IPS-15b (cell line): Measurements from ENCODE around the gene BCL2L11.

Experiments used
- H3K27me3 ChIP-seq: one replicate; pipeline ENCODE4 v1.6.1; 2013; ENCODE audit warnings: low read length; ENCODE audit not compliant: control insufficient read depth, insufficient read depth
- H3K36me3 ChIP-seq: one replicate; pipeline ENCODE4 v1.6.1; 2013; ENCODE audit warnings: low read length; ENCODE audit not compliant: control insufficient read depth, insufficient read depth
- H3K4me1 ChIP-seq: one replicate; pipeline ENCODE4 v1.6.1; 2013; ENCODE audit warnings: mild to moderate bottlenecking, low read length; ENCODE audit not compliant: control insufficient read depth, insufficient read depth
- H3K4me3 ChIP-seq: one replicate; pipeline ENCODE4 v1.5.1; 2013; ENCODE audit warnings: low read depth, low read length
- H3K9ac ChIP-seq: one replicate; pipeline ENCODE4 v1.6.1; 2013; ENCODE audit warnings: low read depth, mild to moderate bottlenecking, low read length
- H3K9me3 ChIP-seq: one replicate; pipeline ENCODE4 v1.6.1; 2013; ENCODE audit warnings: mild to moderate bottlenecking, low read length; ENCODE audit not compliant: control insufficient read depth, insufficient read depth

BCL2L11 gene

GRCh38 chr2:111148925-111149324 lies 28.2 kb downstream of the BCL2L11 start:
- H3K36me3 ChIP-seq = peaks cover 9% of the 10 kb centered on the region

GRCh38 chr2:111149882-111150455 lies 29.3 kb downstream of the BCL2L11 start:
- Histone ChIP-seq H3K9me3 (no peaks in the 10 kb centered on the region), H3K9ac (no peak overlapping the region), H3K4me1 (no peaks in the 10 kb centered on the region), H3K27me3 (no peaks in the 10 kb centered on the region), H3K4me3 (no peak overlapping the region), H3K36me3 (peaks cover 9% of the 10 kb centered on the region)

More at GRCh38 chr2:111148925-111149324, 28.2 kb downstream of the BCL2L11 start:
- no peaks in the 10 kb centered on the region for H3K4me1 ChIP-seq
- H3K9me3 ChIP-seq = no peaks in the 10 kb centered on the region
- H3K4me3 ChIP-seq = no peak overlapping the region
- no peak overlapping the region for H3K9ac ChIP-seq
- no peaks in the 10 kb centered on the region for H3K27me3 ChIP-seq

- no peaks in the 10 kb centered on the region for H3K9me3 ChIP-seq
- no peak overlapping the region for H3K4me3 ChIP-seq
- peaks cover 19% of the 10 kb centered on the region for H3K36me3 ChIP-seq
- peaks cover 3% of the 10 kb centered on the region for H3K4me1 ChIP-seq
- no peak overlapping the region for H3K9ac ChIP-seq
- no peaks in the 10 kb centered on the region for H3K27me3 ChIP-seq
These were observed 34.0 kb downstream of the BCL2L11 start for GRCh38 chr2:111154758-111155157.

- H3K4me3 ChIP-seq = no peak overlapping the region
- peaks cover 19% of the 10 kb centered on the region for H3K36me3 ChIP-seq
- no peaks in the 10 kb centered on the region for H3K27me3 ChIP-seq
- H3K9ac ChIP-seq = no peak overlapping the region
- H3K9me3 ChIP-seq = no peaks in the 10 kb centered on the region
- peaks cover 3% of the 10 kb centered on the region for H3K4me1 ChIP-seq
These were observed 34.9 kb downstream of the BCL2L11 start for GRCh38 chr2:111155610-111156009.

- H3K36me3 ChIP-seq = peaks cover 15% of the 10 kb centered on the region
- no peak overlapping the region for H3K9ac ChIP-seq
- H3K27me3 ChIP-seq = no peaks in the 10 kb centered on the region
- no peaks in the 10 kb centered on the region for H3K9me3 ChIP-seq
- H3K4me1 ChIP-seq = peaks cover 3% of the 10 kb centered on the region
- no peak overlapping the region for H3K4me3 ChIP-seq
These were observed 35.8 kb downstream of the BCL2L11 start for GRCh38 chr2:111156529-111156928.

GRCh38 chr2:111157071-111157661 lies 36.5 kb downstream of the BCL2L11 start:
- peaks cover 11% of the 10 kb centered on the region for H3K36me3 ChIP-seq
- no peak overlapping the region for H3K4me3 ChIP-seq
- H3K4me1 ChIP-seq = peaks cover 3% of the 10 kb centered on the region
- H3K9ac ChIP-seq = no peak overlapping the region
- H3K27me3 ChIP-seq = no peaks in the 10 kb centered on the region
- H3K9me3 ChIP-seq = no peaks in the 10 kb centered on the region

GRCh38 chr2:111157798-111158197 lies 37.1 kb downstream of the BCL2L11 start:
- Histone ChIP-seq H3K9me3 (no peaks in the 10 kb centered on the region), H3K4me3 (no peak overlapping the region), H3K9ac (no peak overlapping the region), H3K27me3 (no peaks in the 10 kb centered on the region), H3K4me1 (peaks cover 8% of the 10 kb centered on the region), H3K36me3 (peaks cover 18% of the 10 kb centered on the region)

GRCh38 chr2:111159641-111160040 lies 38.9 kb downstream of the BCL2L11 start:
- Histone ChIP-seq H3K27me3 (no peaks in the 10 kb centered on the region), H3K9me3 (no peaks in the 10 kb centered on the region), H3K36me3 (peaks cover 20% of the 10 kb centered on the region), H3K4me1 (peaks cover 23% of the 10 kb centered on the region), H3K9ac (no peak overlapping the region), H3K4me3 (no peak overlapping the region)

- Histone ChIP-seq H3K9me3 (no peaks in the 10 kb centered on the region), H3K9ac (no peak overlapping the region), H3K4me1 (peaks cover 25% of the 10 kb centered on the region), H3K36me3 (peaks cover 28% of the 10 kb centered on the region), H3K4me3 (no peak overlapping the region), H3K27me3 (no peaks in the 10 kb centered on the region)
These were observed 40.0 kb downstream of the BCL2L11 start for GRCh38 chr2:111160758-111161157.

- Histone ChIP-seq H3K4me3 (no peak overlapping the region), H3K27me3 (no peaks in the 10 kb centered on the region), H3K9me3 (no peaks in the 10 kb centered on the region), H3K36me3 (peaks cover 33% of the 10 kb centered on the region), H3K9ac (no peak overlapping the region), H3K4me1 (peaks cover 25% of the 10 kb centered on the region)
These were observed 41.3 kb downstream of the BCL2L11 start for GRCh38 chr2:111161971-111162370.

- Histone ChIP-seq H3K9me3 (no peaks in the 10 kb centered on the region), H3K4me1 (peaks cover 26% of the 10 kb centered on the region), H3K36me3 (peaks cover 31% of the 10 kb centered on the region), H3K9ac (no peak overlapping the region), H3K4me3 (no peak overlapping the region), H3K27me3 (no peaks in the 10 kb centered on the region)
These were observed 42.1 kb downstream of the BCL2L11 start for GRCh38 chr2:111162718-111163331.

- H3K4me1 ChIP-seq = peaks cover 25% of the 10 kb centered on the region
- peaks cover 27% of the 10 kb centered on the region for H3K36me3 ChIP-seq
- H3K9ac ChIP-seq = no peak overlapping the region
- H3K4me3 ChIP-seq = no peak overlapping the region
- H3K27me3 ChIP-seq = no peaks in the 10 kb centered on the region
- H3K9me3 ChIP-seq = no peaks in the 10 kb centered on the region
These were observed 43.4 kb downstream of the BCL2L11 start for GRCh38 chr2:111164078-111164477.
